HG03442 (cell line): ENCODE data around the gene KMO.
A peak's percentile ranks its signal among the peaks of the same experiment; 100 is the strongest.

Experiments
- ATAC-seq: cut with Tn5 transposase; IDR thresholded peaks from one replicate; pipeline ENCODE4 v1.9.1; 2021; ENCODE audit warnings: mild to moderate bottlenecking, moderate library complexity; ENCODE audit not compliant: unreplicated experiment

The KMO gene

GRCh38 chr1:241532162-241532531 lies at the start of gene KMO:
Gene KMO (plus strand): TSS chr1:241532378. CDS start chr1:241532445, 67 bp downstream.
- ATAC-seq: peak; percentile 22

GRCh38 chr1:241482761-241483250 lies 49.4 kb upstream of the KMO start:
- ATAC-seq: no peak

GRCh38 chr1:241485145-241485544 lies 47.0 kb upstream of the KMO start:
- ATAC-seq: peak; percentile 81

GRCh38 chr1:241485554-241485992 lies 46.6 kb upstream of the KMO start:
- peak; percentile 48 for ATAC-seq

GRCh38 chr1:241488739-241489138 lies 43.4 kb upstream of the KMO start:
- no peak for ATAC-seq

GRCh38 chr1:241495741-241496140 lies 36.4 kb upstream of the KMO start:
- no peak for ATAC-seq

GRCh38 chr1:241499910-241500309 lies 32.3 kb upstream of the KMO start:
- ATAC-seq: no peak

GRCh38 chr1:241503444-241503843 lies 28.7 kb upstream of the KMO start:
- no peak for ATAC-seq

GRCh38 chr1:241507189-241507863 lies 24.9 kb upstream of the KMO start:
- no peak for ATAC-seq

GRCh38 chr1:241513378-241513777 lies 18.8 kb upstream of the KMO start:
- no peak for ATAC-seq

GRCh38 chr1:241518476-241519307 lies 13.5 kb upstream of the KMO start:
- ATAC-seq: peak; percentile 24

GRCh38 chr1:241519308-241520079 lies 12.7 kb upstream of the KMO start, which contains the start of gene FH:
Gene FH (minus strand): TSS chr1:241519755. CDS start chr1:241519722, 33 bp downstream.
- peak; percentile 95 for ATAC-seq

GRCh38 chr1:241520080-241520465 lies 12.1 kb upstream of the KMO start:
- ATAC-seq: no peak

- no peak for ATAC-seq
Measured at GRCh38 chr1:241521718-241522117, 10.5 kb upstream of the KMO start.

GRCh38 chr1:241525026-241525425 lies 7.2 kb upstream of the KMO start:
- no peak for ATAC-seq

- ATAC-seq: no peak
Measured at GRCh38 chr1:241527146-241527545, 5.0 kb upstream of the KMO start.

GRCh38 chr1:241531195-241532161 lies 700 bp upstream of the KMO start:
- peak; percentile 65 for ATAC-seq

- peak; percentile 63 for ATAC-seq
Measured at GRCh38 chr1:241532864-241533263, 686 bp downstream of the KMO start.

- peak; percentile 32 for ATAC-seq
Measured at GRCh38 chr1:241533326-241534115, 1.3 kb downstream of the KMO start.
